Tibial nerve (tissue), 4 donors: Measurements from ENCODE around the gene KDM8. TPM values are rescaled to one million over a fixed set of nuclear protein-coding genes. Genes with fewer than 3 reads are reported as not detected.

Source experiments
- DNase-seq, 2 donors: peaks; one replicate each; pipeline ENCODE4 v3.0.0-alpha.2; 2019; ENCODE audit warnings: low spot score in 2 of 2
- H3K27ac ChIP-seq, 4 donors: fragments of 200-600 bp; sonication (generic) in 3 of 4; one replicate each; pipeline ENCODE4 v1.5.1; 2017 to 2019; ENCODE audit warnings: mild to moderate bottlenecking in 1 of 4
- H3K27me3 ChIP-seq, 2 donors: fragments of 200-600 bp; sonication (generic) in 1 of 2; one replicate each; pipeline versions ENCODE4 v1.5.1 to v1.6.0; 2017 to 2019
- H3K36me3 ChIP-seq, 3 donors: fragments of 200-600 bp; sonication (generic); one replicate each; pipeline ENCODE4 v1.5.1; 2018 to 2019
- H3K4me1 ChIP-seq, 4 donors: fragments of 200-600 bp; sonication (generic) in 3 of 4; one replicate each; pipeline ENCODE4 v1.5.1; 2017 to 2019
- H3K4me3 ChIP-seq, 4 donors: fragments of 200-600 bp; sonication (generic) in 3 of 4; one replicate each; pipeline ENCODE4 v1.5.1; 2017 to 2019; ENCODE audit warnings: mild to moderate bottlenecking in 1 of 4, moderate library complexity in 1 of 4
- H3K9me3 ChIP-seq, 4 donors: fragments of 200-600 bp; sonication (generic) in 3 of 4; one replicate each; pipeline ENCODE4 v1.5.1; 2017 to 2019
- EP300 ChIP-seq, 2 donors: sonication (generic); formaldehyde crosslinking; IDR thresholded peaks; one replicate each; pipeline ENCODE4 v1.6.1; 2017; ENCODE audit warnings: antibody characterized with exemption in 2 of 2, mild to moderate bottlenecking in 1 of 2
- POLR2A ChIP-seq, 2 donors: fragments of 450-650 bp; IDR thresholded peaks; one replicate each; pipeline ENCODE4 v1.6.1; 2017; ENCODE audit warnings: antibody characterized with exemption in 2 of 2, mild to moderate bottlenecking in 2 of 2, moderate library complexity in 2 of 2
- WGBS, 2 donors: methylation state at CpG; one replicate each; pipeline ENCODE4 v1.1.5; 2018; 5-methylcytosine and 5-hydroxymethylcytosine counted together
- total RNA-seq, 4 donors: library from RNA; depleted of rRNA; stranded (reverse); fragments of >200 nt; gene quantifications; one replicate each; pipeline ENCODE4 v1.1.0, GENCODE V29; 2016
- TF ChIP-seq, protein P1 (sequence below), 5 experiments: fragments of 200-600 bp in 3 of 5; fragments of 450-650 bp in 2 of 5; sonication (generic) in 3 of 5; IDR thresholded peaks; one replicate each; pipeline ENCODE4 v1.5.1; 2016 to 2019; ENCODE audit warnings: antibody characterized with exemption in 5 of 5, mild to moderate bottlenecking in 3 of 5, moderate library complexity in 2 of 5

Gene KDM8
- total RNA-seq, 4 donors from 2014 or later: 2.3 to 7.6 (median 4.8) TPM

DNA sequence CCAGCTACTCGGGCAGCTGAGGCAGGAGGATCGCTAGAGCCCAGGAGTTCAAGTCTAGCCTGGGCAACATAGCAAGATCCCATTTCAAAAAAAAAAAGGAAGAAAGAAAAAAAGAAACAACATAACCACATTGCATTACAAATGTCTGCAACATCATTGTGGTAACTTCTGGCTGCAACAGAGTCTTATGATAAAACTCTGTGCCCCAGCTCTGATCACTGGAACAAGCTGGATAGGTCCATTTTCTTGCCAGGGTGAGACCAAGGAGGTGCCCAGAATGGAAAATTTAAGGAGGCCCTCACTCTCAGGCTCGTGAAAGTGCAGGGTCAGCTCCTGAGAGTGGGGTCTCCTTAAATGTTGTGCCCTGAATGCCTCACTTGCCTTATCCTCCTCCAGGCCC lies 37.8 kb upstream of the KDM8 start:
- TF ChIP-seq, protein P1, sequence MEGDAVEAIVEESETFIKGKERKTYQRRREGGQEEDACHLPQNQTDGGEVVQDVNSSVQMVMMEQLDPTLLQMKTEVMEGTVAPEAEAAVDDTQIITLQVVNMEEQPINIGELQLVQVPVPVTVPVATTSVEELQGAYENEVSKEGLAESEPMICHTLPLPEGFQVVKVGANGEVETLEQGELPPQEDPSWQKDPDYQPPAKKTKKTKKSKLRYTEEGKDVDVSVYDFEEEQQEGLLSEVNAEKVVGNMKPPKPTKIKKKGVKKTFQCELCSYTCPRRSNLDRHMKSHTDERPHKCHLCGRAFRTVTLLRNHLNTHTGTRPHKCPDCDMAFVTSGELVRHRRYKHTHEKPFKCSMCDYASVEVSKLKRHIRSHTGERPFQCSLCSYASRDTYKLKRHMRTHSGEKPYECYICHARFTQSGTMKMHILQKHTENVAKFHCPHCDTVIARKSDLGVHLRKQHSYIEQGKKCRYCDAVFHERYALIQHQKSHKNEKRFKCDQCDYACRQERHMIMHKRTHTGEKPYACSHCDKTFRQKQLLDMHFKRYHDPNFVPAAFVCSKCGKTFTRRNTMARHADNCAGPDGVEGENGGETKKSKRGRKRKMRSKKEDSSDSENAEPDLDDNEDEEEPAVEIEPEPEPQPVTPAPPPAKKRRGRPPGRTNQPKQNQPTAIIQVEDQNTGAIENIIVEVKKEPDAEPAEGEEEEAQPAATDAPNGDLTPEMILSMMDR (IDR thresholded peaks at IDR 0.05): no peak
- TF ChIP-seq EP300 (IDR thresholded peaks at IDR 0.05) (no peak), POLR2A (IDR thresholded peaks at IDR 0.05) (no peak)
- Histone ChIP-seq H3K36me3 (no peaks in the 10 kb centered on the region), H3K9me3 (peaks cover 0 to 27% (median 2%) of the 10 kb centered on the region in 4 donors), H3K4me1 (peaks cover 0 to 5% (median 0%) of the 10 kb centered on the region in 4 donors), H3K27ac (no peak overlapping the region), H3K4me3 (no peak overlapping the region), H3K27me3 (no peaks in the 10 kb centered on the region)
- DNase-seq: no peak
- 84 to 88% methylated on average over 3 of the region's 3 CpGs for WGBS, 2 donors

DNA sequence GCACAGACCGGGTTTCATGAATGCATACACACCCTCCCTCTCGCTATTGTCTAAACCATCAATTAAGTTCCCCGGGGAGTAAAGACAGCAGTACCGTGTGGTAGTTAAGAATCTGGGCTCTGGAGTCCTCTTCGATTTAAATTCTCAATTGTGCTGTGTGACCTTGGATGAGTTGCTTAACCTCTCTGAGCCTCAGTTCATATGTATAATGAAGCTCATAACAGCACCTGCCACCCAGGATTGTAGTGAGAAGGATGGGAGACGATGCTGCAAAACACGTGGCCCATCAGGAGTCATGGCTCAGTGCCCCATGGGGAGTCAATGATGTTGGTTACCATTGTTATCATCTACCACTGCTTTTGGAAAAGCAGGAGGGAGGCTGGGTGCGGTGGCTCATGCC lies 34.5 kb upstream of the KDM8 start:
- WGBS, 2 donors: 72 to 83% methylated on average over 8 of the region's 8 CpGs

DNA sequence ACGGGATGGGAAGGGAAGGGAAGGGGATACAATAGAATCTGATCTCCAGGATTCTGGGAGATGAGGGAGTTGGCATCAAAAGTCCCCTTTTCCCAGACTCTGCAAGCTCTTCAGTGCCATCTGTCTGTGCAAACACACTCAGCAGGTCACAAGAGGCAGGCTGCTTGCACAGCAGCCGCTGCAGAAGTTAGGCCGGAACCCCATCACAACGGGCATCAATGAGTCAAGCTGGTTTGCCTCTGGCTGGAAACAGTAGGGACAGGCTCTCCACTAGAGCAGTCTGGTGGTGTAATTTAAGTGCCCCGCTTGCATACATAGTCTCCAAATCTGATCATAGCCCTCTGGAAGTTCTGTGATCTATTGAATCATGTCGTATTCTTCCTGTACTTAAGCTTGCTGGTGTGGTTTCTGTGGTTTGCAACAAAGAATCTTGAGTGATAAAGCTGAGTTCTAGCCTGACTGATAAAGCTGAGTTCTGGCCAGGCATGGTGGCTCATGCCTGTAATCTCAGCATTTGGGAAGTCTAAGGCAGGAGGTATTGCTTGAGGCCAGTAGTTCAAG lies 33.7 kb upstream of the KDM8 start:
- TF ChIP-seq, protein P1 (IDR thresholded peaks at IDR 0.05): no peak
- TF ChIP-seq EP300 (IDR thresholded peaks at IDR 0.05): no peak
- TF ChIP-seq POLR2A (IDR thresholded peaks at IDR 0.05): no peak
- Histone ChIP-seq H3K27me3 (no peaks in the 10 kb centered on the region), H3K4me1 (peaks cover 0 to 7% (median 0%) of the 10 kb centered on the region in 4 donors), H3K36me3 (no peaks in the 10 kb centered on the region), H3K27ac (no peak overlapping the region), H3K4me3 (no peak overlapping the region), H3K9me3 (peaks cover 0 to 9% (median 0%) of the 10 kb centered on the region in 4 donors)
- WGBS, 2 donors: 41 to 42% methylated on average over 6 of the region's 6 CpGs
- no peak for DNase-seq

More for the DNA sequence above, 34.5 kb upstream of the KDM8 start:
- DNase-seq: no peak
- peaks cover 0 to 15% (median 0%) of the 10 kb centered on the region in 4 donors for H3K9me3 ChIP-seq
- H3K4me3 ChIP-seq: no peak overlapping the region
- no peaks in the 10 kb centered on the region for H3K36me3 ChIP-seq
- no peak overlapping the region for H3K27ac ChIP-seq
- TF ChIP-seq EP300 (IDR thresholded peaks at IDR 0.05) (no peak), POLR2A (IDR thresholded peaks at IDR 0.05) (no peak)
- TF ChIP-seq, protein P1 (IDR thresholded peaks at IDR 0.05): no peak
- peaks cover 0 to 5% (median under 1%) of the 10 kb centered on the region in 4 donors for H3K4me1 ChIP-seq
- no peaks in the 10 kb centered on the region for H3K27me3 ChIP-seq

DNA sequence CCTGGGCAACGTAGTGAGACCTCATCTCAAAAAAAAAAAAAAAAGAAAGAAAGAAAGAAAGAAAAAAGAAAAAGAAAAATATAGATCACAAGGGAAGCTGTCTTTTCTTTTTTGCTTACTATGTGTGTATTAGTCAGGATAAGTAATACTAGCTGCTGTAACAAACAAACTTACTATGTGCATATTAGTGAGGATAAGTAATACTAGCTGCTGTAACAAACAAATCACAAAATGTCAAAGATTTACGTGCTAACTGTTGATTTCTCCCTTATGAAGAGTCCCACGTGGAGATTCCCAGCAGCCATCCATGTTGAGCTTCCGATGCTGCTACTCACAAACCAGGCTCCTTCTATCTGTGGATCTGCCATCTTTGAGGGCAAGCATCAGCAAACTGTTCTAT lies 31.7 kb upstream of the KDM8 start:
- no peak overlapping the region for H3K27ac ChIP-seq
- peaks cover 0 to 9% (median 0%) of the 10 kb centered on the region in 4 donors for H3K9me3 ChIP-seq
- no peak overlapping the region for H3K4me3 ChIP-seq
- DNase-seq: no peak
- TF ChIP-seq EP300 (IDR thresholded peaks at IDR 0.05) (no peak), POLR2A (IDR thresholded peaks at IDR 0.05) (no peak)
- TF ChIP-seq, protein P1 (IDR thresholded peaks at IDR 0.05): no peak
- WGBS, 2 donors: 70 to 77% methylated on average over 4 of the region's 4 CpGs
- no peaks in the 10 kb centered on the region for H3K36me3 ChIP-seq
- H3K4me1 ChIP-seq: peaks cover 0 to 7% (median 0%) of the 10 kb centered on the region in 4 donors
- H3K27me3 ChIP-seq: no peaks in the 10 kb centered on the region

DNA sequence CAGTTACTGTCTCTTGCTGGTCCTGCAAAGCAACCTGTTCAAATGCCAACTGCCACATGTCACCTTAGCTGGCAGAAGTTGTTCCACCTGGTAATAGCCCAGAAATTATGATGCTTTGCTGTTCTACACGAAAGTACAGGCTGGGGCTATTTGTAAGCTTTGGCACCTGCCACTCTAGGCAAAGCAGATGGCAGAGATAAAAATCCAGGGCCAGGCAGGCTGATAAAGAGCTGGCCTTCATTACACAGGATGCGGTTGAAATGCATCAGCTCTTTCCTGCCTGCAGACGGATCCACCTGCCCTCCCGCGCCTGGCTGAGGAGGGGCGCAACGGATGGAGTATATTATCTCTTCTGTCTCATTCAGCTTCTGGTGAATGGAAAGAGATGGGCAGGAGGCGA lies 29.3 kb upstream of the KDM8 start:
- no peak overlapping the region for H3K27ac ChIP-seq
- 65 to 71% methylated on average over 8 of the region's 8 CpGs for WGBS, 2 donors
- peaks cover 0 to 9% (median 0%) of the 10 kb centered on the region in 4 donors for H3K9me3 ChIP-seq
- H3K4me3 ChIP-seq: no peak overlapping the region
- H3K36me3 ChIP-seq: no peaks in the 10 kb centered on the region
- no peak for DNase-seq
- TF ChIP-seq, protein P1 (IDR thresholded peaks at IDR 0.05): no peak
- TF ChIP-seq POLR2A (IDR thresholded peaks at IDR 0.05) (no peak), EP300 (IDR thresholded peaks at IDR 0.05) (no peak)
- peaks cover 0 to 7% (median under 1%) of the 10 kb centered on the region in 4 donors for H3K4me1 ChIP-seq
- H3K27me3 ChIP-seq: no peaks in the 10 kb centered on the region
